CD4-positive, alpha-beta memory T cell (primary cell): ENCODE results near the gene CNFN. TPM values are rescaled to one million over a fixed set of nuclear protein-coding genes. Genes with fewer than 3 reads are reported as not detected.

Experiments
- CTCF ChIA-PET: fragments of 350-600 bp; sonication (Branson Sonifier 250); formaldehyde crosslinking; loops from one replicate; lab custom pipeline; 2021; ENCODE audit warnings: inconsistent platforms; ENCODE audit not compliant: partially characterized antibody; lab: Charles Lee
- POLR2A ChIA-PET: fragments of 350-600 bp; sonication (Branson Sonifier 250); formaldehyde crosslinking; loops from one replicate; lab custom pipeline; 2021; ENCODE audit not compliant: partially characterized antibody; lab: Charles Lee
- DNase-seq, 5 donors: peaks; one replicate each; pipeline versions ENCODE4 v3.0.0 to v3.0.0-alpha.2; 2020 to 2022; ENCODE audit warnings: mixed read lengths in 1 of 5
- H3K27ac ChIP-seq: one replicate; pipeline ENCODE4 v1.7.0; 2013; ENCODE audit warnings: low read depth, low read length
- H3K27me3 ChIP-seq: 2 replicates; pipeline ENCODE4 v1.7.0; 2013; ENCODE audit warnings: mild to moderate bottlenecking, low read length, moderate library complexity; ENCODE audit not compliant: insufficient read depth
- H3K36me3 ChIP-seq: 2 replicates; pipeline ENCODE4 v1.7.0; 2013; ENCODE audit warnings: mild to moderate bottlenecking, low read length, moderate library complexity; ENCODE audit not compliant: insufficient read depth
- H3K4me1 ChIP-seq: 2 replicates; pipeline ENCODE4 v1.7.0; 2013; ENCODE audit warnings: mild to moderate bottlenecking, low read length, moderate library complexity; ENCODE audit not compliant: insufficient read depth
- H3K4me3 ChIP-seq, 2 donors: one replicate each; pipeline ENCODE4 v1.7.0; 2013; ENCODE audit warnings: low read length in 2 of 2, mild to moderate bottlenecking in 1 of 2
- H3K9me3 ChIP-seq, 2 donors: one replicate each; pipeline ENCODE4 v1.7.0; 2013; ENCODE audit warnings: low read length in 2 of 2, control low read depth in 1 of 2; ENCODE audit not compliant: control insufficient read depth in 1 of 2
- H3K27ac Mint-ChIP-seq, 7 donors: one replicate each; pipeline ENCODE4 v1.8.0; 2020 to 2021; ENCODE audit warnings: mixed read lengths in 7 of 7, mild to moderate bottlenecking in 6 of 7, inconsistent platforms in 3 of 7, moderate library complexity in 3 of 7
- H3K27me3 Mint-ChIP-seq, 2 donors: one replicate each; pipeline ENCODE4 v1.8.0; 2020 to 2021; ENCODE audit warnings: mixed read lengths in 2 of 2
- H3K36me3 Mint-ChIP-seq, 2 donors: one replicate each; pipeline ENCODE4 v1.8.0; 2020 to 2021; ENCODE audit warnings: mixed read lengths in 2 of 2, inconsistent platforms in 1 of 2, mild to moderate bottlenecking in 1 of 2
- H3K4me1 Mint-ChIP-seq, 4 donors: one replicate each; pipeline ENCODE4 v1.8.0; 2020 to 2021; ENCODE audit warnings: mixed read lengths in 4 of 4, mild to moderate bottlenecking in 1 of 4
- H3K4me3 Mint-ChIP-seq, 8 donors: one replicate each; pipeline ENCODE4 v1.8.0; 2020 to 2021; ENCODE audit warnings: mixed read lengths in 8 of 8, mild to moderate bottlenecking in 7 of 8, moderate library complexity in 6 of 8, inconsistent platforms in 3 of 8
- H3K9me3 Mint-ChIP-seq, 8 donors: one replicate each; pipeline ENCODE4 v1.8.0; 2020 to 2021; ENCODE audit warnings: mixed read lengths in 8 of 8, mild to moderate bottlenecking in 5 of 8, inconsistent platforms in 3 of 8, moderate library complexity in 1 of 8
- intact Hi-C: fragments of 100-400 bp; cut with micrococcal nuclease; formaldehyde crosslinking; loops from one replicate; pipeline ENCODE4 v1.15.1; 2023
- polyA plus RNA-seq, 2 donors: library from polyadenylated mRNA; unstranded; fragments of 300-500 nt; fragmentation: Illumina TruSeq; gene quantifications; one replicate each; pipeline ENCODE4 v1.2.3, GENCODE V29; 2021
- total RNA-seq, 2 experiments: library from RNA; stranded (reverse); gene quantifications; one replicate each; pipeline ENCODE4 v1.2.3, GENCODE V29; 2021

The CNFN gene
- total RNA-seq = not detected
- polyA plus RNA-seq = under 1 TPM in 1 of 2 donors, not detected in 1; 0.96 TPM

- H3K27me3 ChIP-seq = no peaks in the 10 kb centered on the region
- Mint-ChIP-seq H3K27me3 (peaks cover 16% of the 10 kb centered on the region in 2 donors), H3K4me3 (no peak within 1 kb of the TSS), H3K9me3 (no peaks in the 10 kb centered on the region), H3K4me1 (peaks cover 4 to 7% (median 6%) of the 10 kb centered on the region in 4 donors), H3K36me3 (no peaks in the 10 kb centered on the region), H3K27ac (peak within 1 kb of the TSS in 3 of 7 donors; percentile 15 to 88 (median 29))
- H3K27ac ChIP-seq = no peak within 1 kb of the TSS
- CTCF ChIA-PET = no interaction called here
- DNase-seq = no peak
- no peaks in the 10 kb centered on the region for H3K36me3 ChIP-seq
- POLR2A ChIA-PET = no interaction called here
- intact Hi-C loops = loop anchor here (5.0 kb wide), 1 partner anchor 32 kb away; no protein-coding TSS in a partner anchor
- no peaks in the 10 kb centered on the region for H3K9me3 ChIP-seq
- no peak within 1 kb of the TSS for H3K4me3 ChIP-seq
- peaks cover 10% of the 10 kb centered on the region for H3K4me1 ChIP-seq
Measured at GRCh38 chr19:42389899-42390298, at the start of gene CNFN. Gene CNFN, minus strand, starts transcription at chr19:42390297. Its CDS starts 1,260 bp downstream, at chr19:42389037.

GRCh38 chr19:42436006-42436405 is 45.9 kb upstream of the CNFN start:
- no peaks in the 10 kb centered on the region for H3K27me3 ChIP-seq
- no peaks in the 10 kb centered on the region for H3K9me3 Mint-ChIP-seq
- H3K4me1 ChIP-seq = peaks cover 16% of the 10 kb centered on the region
- POLR2A ChIA-PET = no interaction called here
- no peaks in the 10 kb centered on the region for H3K36me3 ChIP-seq
- H3K27ac ChIP-seq = no peak overlapping the region
- CTCF ChIA-PET = interaction anchor here (1.2 to 3.7 kb wide), 5 partner anchors 9 to 328 kb away, joined by 3 to 58 read pairs (median 20); no protein-coding TSS in a partner anchor
- peaks cover 11 to 24% (median 17%) of the 10 kb centered on the region in 4 donors for H3K4me1 Mint-ChIP-seq
- no peak overlapping the region for H3K27ac Mint-ChIP-seq
- H3K4me3 ChIP-seq = no peak overlapping the region
- no peaks in the 10 kb centered on the region for H3K36me3 Mint-ChIP-seq
- intact Hi-C loops = no loop called here
- no peak for DNase-seq
- no peaks in the 10 kb centered on the region for H3K9me3 ChIP-seq
- no peaks in the 10 kb centered on the region for H3K27me3 Mint-ChIP-seq
- H3K4me3 Mint-ChIP-seq = no peak overlapping the region

GRCh38 chr19:42435316-42435715 is 45.2 kb upstream of the CNFN start:
- H3K27me3 ChIP-seq = no peaks in the 10 kb centered on the region
- H3K4me1 Mint-ChIP-seq = peaks cover 4 to 17% (median 10%) of the 10 kb centered on the region in 4 donors
- CTCF ChIA-PET = interaction anchor here (0.6 to 3.7 kb wide), 6 partner anchors 11 to 327 kb away, joined by 3 to 58 read pairs (median 8); partner anchors contain the start of gene CEACAM1
- peaks cover 9% of the 10 kb centered on the region for H3K4me1 ChIP-seq
- no peak overlapping the region for H3K4me3 Mint-ChIP-seq
- no peak overlapping the region for H3K27ac Mint-ChIP-seq
- no peaks in the 10 kb centered on the region for H3K27me3 Mint-ChIP-seq
- no peak for DNase-seq
- H3K27ac ChIP-seq = no peak overlapping the region
- intact Hi-C loops = no loop called here
- POLR2A ChIA-PET = no interaction called here
- H3K36me3 Mint-ChIP-seq = no peaks in the 10 kb centered on the region
- no peaks in the 10 kb centered on the region for H3K36me3 ChIP-seq
- H3K9me3 ChIP-seq = no peaks in the 10 kb centered on the region
- no peaks in the 10 kb centered on the region for H3K9me3 Mint-ChIP-seq
- no peak overlapping the region for H3K4me3 ChIP-seq

GRCh38 chr19:42433503-42434260 is 43.6 kb upstream of the CNFN start:
- Mint-ChIP-seq H3K27ac (peak overlapping the region in 3 of 7 donors; percentile 35 to 57 (median 42)), H3K9me3 (no peaks in the 10 kb centered on the region), H3K36me3 (no peaks in the 10 kb centered on the region), H3K4me1 (peaks cover 3 to 6% (median 5%) of the 10 kb centered on the region in 4 donors), H3K27me3 (no peaks in the 10 kb centered on the region), H3K4me3 (no peak overlapping the region)
- CTCF ChIA-PET = interaction anchor here (0.9 to 3.7 kb wide), 17 partner anchors 8 to 325 kb away, joined by 3 to 58 read pairs (median 5); partner anchors contain the start of gene POU2F2
- Histone ChIP-seq H3K9me3 (no peaks in the 10 kb centered on the region), H3K4me3 (no peak overlapping the region), H3K4me1 (peaks cover 3% of the 10 kb centered on the region), H3K27me3 (no peaks in the 10 kb centered on the region), H3K36me3 (no peaks in the 10 kb centered on the region), H3K27ac (no peak overlapping the region)
- POLR2A ChIA-PET = interaction anchor here (1.2 to 1.7 kb wide), 3 partner anchors 10 to 33 kb away, joined by 4 to 7 read pairs (median 5); no protein-coding TSS in a partner anchor
- intact Hi-C loops = loop anchor here (1.0 kb wide), 4 partner anchors 13 to 325 kb away; partner anchors contain the start of gene MEGF8
- DNase-seq = peak; percentile 58 to 70 (median 62)

GRCh38 chr19:42431486-42431885 is 41.4 kb upstream of the CNFN start:
- Mint-ChIP-seq H3K4me1 (no peaks in the 10 kb centered on the region), H3K27ac (no peak overlapping the region), H3K27me3 (no peaks in the 10 kb centered on the region), H3K36me3 (no peaks in the 10 kb centered on the region), H3K9me3 (no peaks in the 10 kb centered on the region), H3K4me3 (no peak overlapping the region)
- no peak for DNase-seq
- H3K27ac ChIP-seq = no peak overlapping the region
- ChIA-PET CTCF (interaction anchor here (0.7 to 1.8 kb wide), 4 partner anchors 8 to 14 kb away, joined by 3 to 10 read pairs (median 4); no protein-coding TSS in a partner anchor), POLR2A (no interaction called here)
- intact Hi-C loops = no loop called here
- no peaks in the 10 kb centered on the region for H3K9me3 ChIP-seq
- no peaks in the 10 kb centered on the region for H3K4me1 ChIP-seq
- no peaks in the 10 kb centered on the region for H3K36me3 ChIP-seq
- no peak overlapping the region for H3K4me3 ChIP-seq
- no peaks in the 10 kb centered on the region for H3K27me3 ChIP-seq

- no peaks in the 10 kb centered on the region for H3K9me3 Mint-ChIP-seq
- no peaks in the 10 kb centered on the region for H3K27me3 ChIP-seq
- H3K27me3 Mint-ChIP-seq = no peaks in the 10 kb centered on the region
- H3K27ac Mint-ChIP-seq = peak overlapping the region in 1 of 7 donors; percentile 31
- DNase-seq = no peak
- peaks cover 0 to 10% (median 4%) of the 10 kb centered on the region in 4 donors for H3K4me1 Mint-ChIP-seq
- no peaks in the 10 kb centered on the region for H3K9me3 ChIP-seq
- no peaks in the 10 kb centered on the region for H3K36me3 ChIP-seq
- H3K27ac ChIP-seq = no peak overlapping the region
- peaks cover 0 to under 1% of the 10 kb centered on the region in 2 donors for H3K36me3 Mint-ChIP-seq
- H3K4me3 Mint-ChIP-seq = no peak overlapping the region
- intact Hi-C loops = no loop called here
- ChIA-PET CTCF (interaction anchor here (1.0 to 2.9 kb wide), 3 partner anchors 8 to 13 kb away, joined by 3 to 11 read pairs (median 3); partner anchors contain the start of gene CXCL17), POLR2A (no interaction called here)
- no peak overlapping the region for H3K4me3 ChIP-seq
- H3K4me1 ChIP-seq = peaks cover 7% of the 10 kb centered on the region
Measured at GRCh38 chr19:42428676-42429075, 38.6 kb upstream of the CNFN start.

GRCh38 chr19:42427313-42427712 is 37.2 kb upstream of the CNFN start, which contains the start of gene LIPE:
Gene LIPE, minus strand, starts transcription at chr19:42427388. Its CDS starts 239 bp downstream, at chr19:42427149.
- Histone ChIP-seq H3K4me1 (peaks cover 14% of the 10 kb centered on the region), H3K36me3 (no peaks in the 10 kb centered on the region), H3K9me3 (no peaks in the 10 kb centered on the region), H3K27ac (no peak within 1 kb of the TSS), H3K4me3 (no peak within 1 kb of the TSS), H3K27me3 (no peaks in the 10 kb centered on the region)
- DNase-seq = no peak
- Mint-ChIP-seq H3K27ac (peak within 1 kb of the TSS in 2 of 7 donors; percentile 19 to 61), H3K9me3 (no peaks in the 10 kb centered on the region), H3K4me3 (peak within 1 kb of the TSS in 1 of 8 donors; percentile 20), H3K27me3 (no peaks in the 10 kb centered on the region), H3K4me1 (peaks cover 8 to 22% (median 13%) of the 10 kb centered on the region in 4 donors), H3K36me3 (peaks cover 0 to 7% of the 10 kb centered on the region in 2 donors)
- ChIA-PET CTCF (interaction anchor here (0.6 to 2.9 kb wide), 3 partner anchors 10 to 14 kb away, joined by 3 to 11 read pairs (median 6); partner anchors contain the start of gene CXCL17), POLR2A (interaction anchor here (0.6 kb wide), 1 partner anchor 652 kb away, joined by 3 read pairs; no protein-coding TSS in a partner anchor)
- intact Hi-C loops = no loop called here
